Subcutaneous preadipocyte (primary cell): ENCODE results near the gene SRPK3. TPM values are rescaled to one million over a fixed set of nuclear protein-coding genes. Genes with fewer than 3 reads are reported as not detected.

ENCODE experiments used
- total RNA-seq: library from RNA; depleted of rRNA; stranded (reverse); fragments of >200 nt; gene quantifications from 2 replicates; pipeline ENCODE4 v1.2.3, GENCODE V29; 2012

Gene SRPK3
- total RNA-seq: 0.39 TPM in 1 of 2 replicates, not detected in the other

GRCh38 chrX:153780678-153781427 is at the start of gene SRPK3:
Gene SRPK3 (plus strand): TSS chrX:153781041. CDS start chrX:153781087, 46 bp downstream.

GRCh38 chrX:153763989-153764755 is 16.7 kb upstream of the SRPK3 start, which contains the start of gene PLXNB3:
Gene PLXNB3 (plus strand): TSS chrX:153764249. CDS start chrX:153765536, 1,287 bp downstream.

GRCh38 chrX:153794018-153794896 is 13.4 kb downstream of the SRPK3 start, which contains the start of the genes IDH3G and SSR4:
Gene IDH3G (minus strand): TSS chrX:153794375. CDS start chrX:153794326, 49 bp downstream.
Gene SSR4 (plus strand): TSS chrX:153794668. CDS start chrX:153794688, 20 bp downstream.

GRCh38 chrX:153829799-153830639 is 49.2 kb downstream of the SRPK3 start, which contains the start of gene PDZD4:
Gene PDZD4 (minus strand): TSS chrX:153830544. CDS start chrX:153830298, 246 bp downstream.

Other genes with a start within 250 kb of the SRPK3 start
- 28.7 and 33.4 TPM in 2 replicates for gene CCNQ, start 181.9 kb upstream of the SRPK3 start, total RNA-seq
- under 0.01 TPM in 1 of 2 replicates, not detected in the other for gene DUSP9, start 133.8 kb upstream of the SRPK3 start, total RNA-seq
- gene PNCK, start 107.2 kb upstream of the SRPK3 start, total RNA-seq: not detected in 2 replicates
- gene SLC6A8, start 93.1 kb upstream of the SRPK3 start, total RNA-seq: 6.6 and 8.4 TPM in 2 replicates
- 119 and 149 TPM in 2 replicates for gene BCAP31, start 56.7 kb upstream of the SRPK3 start, total RNA-seq
- gene ABCD1, start 56.2 kb upstream of the SRPK3 start, total RNA-seq: 8.4 and 8.8 TPM in 2 replicates
- 4.4 and 4.9 TPM in 2 replicates for gene PLXNB3, start 16.8 kb upstream of the SRPK3 start, total RNA-seq
- 50.8 and 64.3 TPM in 2 replicates for gene IDH3G, start 13.3 kb downstream of the SRPK3 start, total RNA-seq
- 102 and 193 TPM in 2 replicates for gene SSR4, start 13.6 kb downstream of the SRPK3 start, total RNA-seq
- gene PDZD4, start 49.5 kb downstream of the SRPK3 start, total RNA-seq: under 0.01 and 0.20 TPM in 2 replicates
- gene L1CAM, start 105.1 kb downstream of the SRPK3 start, total RNA-seq: under 0.01 and 0.39 TPM in 2 replicates
- not detected in 2 replicates for gene AVPR2, start 123.6 kb downstream of the SRPK3 start, total RNA-seq
- 0.37 and 0.39 TPM in 2 replicates for gene ARHGAP4, start 145.2 kb downstream of the SRPK3 start, total RNA-seq
- gene NAA10, start 154.0 kb downstream of the SRPK3 start, total RNA-seq: 70.4 and 74.6 TPM in 2 replicates
- 3.7 TPM in 2 replicates for gene RENBP, start 163.6 kb downstream of the SRPK3 start, total RNA-seq
- gene HCFC1, start 190.8 kb downstream of the SRPK3 start, total RNA-seq: 26.8 and 40.7 TPM in 2 replicates
- gene TMEM187, start 191.7 kb downstream of the SRPK3 start, total RNA-seq: 6.5 and 7.3 TPM in 2 replicates
- gene IRAK1, start 238.9 kb downstream of the SRPK3 start, total RNA-seq: 59.2 and 79.8 TPM in 2 replicates